ENCODE measurements around the gene ENAH. TPM values are rescaled to one million over a fixed set of nuclear protein-coding genes. Genes with fewer than 3 reads are reported as not detected.

Gene ENAH
- total RNA-seq (10 to 100 TPM; 75.4 to 89.4 TPM), polyA plus RNA-seq (10 to 100 TPM; 15.5 to 21.5 TPM)
- long read RNA-seq, donor 1, transcript ENAH-208 (3 exons, 713 nt): minor isoform, 5 of 66 reads
- long read RNA-seq, donor 1, transcript ENAH-203 (14 exons, 2,758 nt): major isoform, 12 of 66 reads
- long read RNA-seq, donor 1, partial matches to known transcripts: 49 of 66 reads
- long read RNA-seq, donor 1, other reads (novel, unspliced or antisense): 0 of 66 reads
- long read RNA-seq, donor 2, partial matches to known transcripts: 0 of 1 reads
- long read RNA-seq, donor 2, other reads (novel, unspliced or antisense): 0 of 1 reads
- long read RNA-seq, donor 3, transcript ENAH-203 (14 exons, 2,758 nt): major isoform, 5 of 99 reads
- long read RNA-seq, donor 3, partial matches to known transcripts: 91 of 99 reads
- long read RNA-seq, donor 3, other reads (novel, unspliced or antisense): 0 of 99 reads
- long read RNA-seq, donor 4, partial matches to known transcripts: 14 of 17 reads
- long read RNA-seq, donor 4, other reads (novel, unspliced or antisense): 0 of 17 reads
- long read RNA-seq, donor 5, full-length matches to known transcripts: 16 of 65 reads
- long read RNA-seq, donor 5, partial matches to known transcripts: 49 of 65 reads
- long read RNA-seq, donor 5, other reads (novel, unspliced or antisense): 0 of 65 reads

DNA sequence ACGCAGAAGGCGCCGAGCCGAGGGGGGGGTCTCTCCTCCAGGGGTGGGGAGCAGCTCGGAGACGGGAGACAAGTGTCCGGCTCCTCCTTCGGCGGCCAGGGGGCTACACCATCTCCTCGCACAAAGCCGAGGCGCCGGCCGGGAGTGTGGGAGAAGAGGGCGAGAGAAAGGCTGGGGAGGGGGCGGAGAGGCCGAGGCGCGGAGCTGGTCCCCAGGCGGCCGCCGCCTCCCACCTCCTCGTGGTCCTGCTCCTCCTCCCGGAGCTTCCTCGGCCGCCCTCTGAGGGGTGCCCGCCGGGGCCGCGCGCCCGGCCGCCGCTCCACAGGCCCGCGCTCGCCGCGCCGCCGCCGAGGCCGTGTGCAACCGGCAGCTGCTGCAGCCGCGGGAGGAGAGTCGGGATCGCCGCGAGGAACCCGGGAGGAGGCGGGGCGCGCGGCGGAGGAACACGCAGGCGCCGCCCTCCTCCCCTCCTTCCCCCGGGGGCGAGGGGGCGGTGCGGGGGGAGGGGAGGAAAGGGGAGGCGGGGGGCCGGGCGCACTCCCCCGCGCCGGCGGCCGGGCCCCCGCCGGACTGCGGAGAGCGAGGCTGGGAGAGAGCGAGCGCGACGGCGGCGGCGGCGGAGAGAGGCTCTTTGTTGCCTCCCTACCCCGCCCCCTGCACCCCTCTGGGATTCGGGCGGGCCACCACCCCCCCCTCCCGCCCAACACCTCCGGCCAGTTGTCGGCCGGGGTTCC, at the start of gene ENAH:
TSS of gene ENAH (minus strand) at position 395 of the 734 bp plus-strand sequence. CDS start 433 bp downstream, outside the sequence.
- peak; percentile 89 to 95 (median 90) for DNase-seq
- Histone ChIP-seq H3K4me1 (ENCODE audit: control insufficient read depth in 5 of 5, insufficient read depth in 5 of 5, low read length in 5 of 5) (peaks cover 0 to 42% (median 21%) of the 10 kb centered on the region in 5 donors), H3K9ac (ENCODE audit: insufficient read depth in 1 of 2, low read length in 2 of 2) (peak within 1 kb of the TSS; percentile 75 to 84), H3K27ac (ENCODE audit: low read depth in 1 of 2, low read length in 1 of 2) (peak within 1 kb of the TSS; percentile 91 to 97), H3K36me3 (ENCODE audit: control insufficient read depth in 4 of 4, insufficient read depth in 4 of 4, low read length in 4 of 4) (no peaks in the 10 kb centered on the region), H3K27me3 (ENCODE audit: control insufficient read depth in 3 of 3, insufficient read depth in 3 of 3, low read length in 2 of 3) (no peaks in the 10 kb centered on the region), H3K4me3 (peak within 1 kb of the TSS; percentile 93), H3K9me3 (ENCODE audit: control insufficient read depth in 4 of 4, insufficient read depth in 3 of 4, low read length in 3 of 4) (peaks cover 0 to 1% (median 0%) of the 10 kb centered on the region in 4 donors)
- 0 to 1% methylated on average over 29 to 80 of the region's 90 CpGs for WGBS, 2 donors
- TF ChIP-seq, protein P1, sequence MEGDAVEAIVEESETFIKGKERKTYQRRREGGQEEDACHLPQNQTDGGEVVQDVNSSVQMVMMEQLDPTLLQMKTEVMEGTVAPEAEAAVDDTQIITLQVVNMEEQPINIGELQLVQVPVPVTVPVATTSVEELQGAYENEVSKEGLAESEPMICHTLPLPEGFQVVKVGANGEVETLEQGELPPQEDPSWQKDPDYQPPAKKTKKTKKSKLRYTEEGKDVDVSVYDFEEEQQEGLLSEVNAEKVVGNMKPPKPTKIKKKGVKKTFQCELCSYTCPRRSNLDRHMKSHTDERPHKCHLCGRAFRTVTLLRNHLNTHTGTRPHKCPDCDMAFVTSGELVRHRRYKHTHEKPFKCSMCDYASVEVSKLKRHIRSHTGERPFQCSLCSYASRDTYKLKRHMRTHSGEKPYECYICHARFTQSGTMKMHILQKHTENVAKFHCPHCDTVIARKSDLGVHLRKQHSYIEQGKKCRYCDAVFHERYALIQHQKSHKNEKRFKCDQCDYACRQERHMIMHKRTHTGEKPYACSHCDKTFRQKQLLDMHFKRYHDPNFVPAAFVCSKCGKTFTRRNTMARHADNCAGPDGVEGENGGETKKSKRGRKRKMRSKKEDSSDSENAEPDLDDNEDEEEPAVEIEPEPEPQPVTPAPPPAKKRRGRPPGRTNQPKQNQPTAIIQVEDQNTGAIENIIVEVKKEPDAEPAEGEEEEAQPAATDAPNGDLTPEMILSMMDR (IDR thresholded peaks at IDR 0.05; ENCODE audit: control extremely low read depth, extremely low read depth): no peak
- peak; percentile 80 for ATAC-seq (ENCODE audit: insufficient read depth, low FRiP score)

GRCh38 chr1:225700889-225701465, 48.1 kb upstream of the ENAH start:
- Histone ChIP-seq H3K9ac (ENCODE audit: insufficient read depth in 1 of 2, low read length in 2 of 2) (no peak overlapping the region), H3K4me3 (no peak overlapping the region)
- 94 to 98% methylated on average over 4 of the region's 4 CpGs for WGBS, 2 donors

GRCh38 chr1:225700164-225700821, 47.4 kb upstream of the ENAH start:
- TF ChIP-seq, protein P1 (IDR thresholded peaks at IDR 0.05; ENCODE audit: control extremely low read depth, extremely low read depth): no peak
- H3K36me3 ChIP-seq (ENCODE audit: control insufficient read depth in 4 of 4, insufficient read depth in 4 of 4, low read length in 4 of 4): no peaks in the 10 kb centered on the region
- peaks cover 0 to 38% (median 11%) of the 10 kb centered on the region in 5 donors for H3K4me1 ChIP-seq (ENCODE audit: control insufficient read depth in 5 of 5, insufficient read depth in 5 of 5, low read length in 5 of 5)
- DNase-seq (peak in 2 of 3 donors; percentile 35 to 38), ATAC-seq (ENCODE audit: insufficient read depth, low FRiP score) (no peak)
- H3K4me3 ChIP-seq: no peak overlapping the region
- whole genome bisulfite sequencing, 2 donors: 72 to 78% methylated on average over 16 of the region's 16 CpGs
- no peaks in the 10 kb centered on the region for H3K27me3 ChIP-seq (ENCODE audit: control insufficient read depth in 3 of 3, insufficient read depth in 3 of 3, low read length in 2 of 3)
- H3K27ac ChIP-seq (ENCODE audit: low read depth in 1 of 2, low read length in 1 of 2): peak overlapping the region; percentile 5 to 64
- no peaks in the 10 kb centered on the region for H3K9me3 ChIP-seq (ENCODE audit: control insufficient read depth in 4 of 4, insufficient read depth in 3 of 4, low read length in 3 of 4)
- H3K9ac ChIP-seq (ENCODE audit: insufficient read depth in 1 of 2, low read length in 2 of 2): peak overlapping the region in 1 of 2 donors; percentile 26

More at GRCh38 chr1:225700889-225701465, 48.1 kb upstream of the ENAH start:
- peaks cover 0 to 33% (median 11%) of the 10 kb centered on the region in 5 donors for H3K4me1 ChIP-seq (ENCODE audit: control insufficient read depth in 5 of 5, insufficient read depth in 5 of 5, low read length in 5 of 5)
- H3K9me3 ChIP-seq (ENCODE audit: control insufficient read depth in 4 of 4, insufficient read depth in 3 of 4, low read length in 3 of 4): no peaks in the 10 kb centered on the region
- TF ChIP-seq, protein P1 (IDR thresholded peaks at IDR 0.05; ENCODE audit: control extremely low read depth, extremely low read depth): no peak
- H3K27ac ChIP-seq (ENCODE audit: low read depth in 1 of 2, low read length in 1 of 2): no peak overlapping the region
- no peaks in the 10 kb centered on the region for H3K36me3 ChIP-seq (ENCODE audit: control insufficient read depth in 4 of 4, insufficient read depth in 4 of 4, low read length in 4 of 4)
- DNase-seq (no peak), ATAC-seq (ENCODE audit: insufficient read depth, low FRiP score) (no peak)
- no peaks in the 10 kb centered on the region for H3K27me3 ChIP-seq (ENCODE audit: control insufficient read depth in 3 of 3, insufficient read depth in 3 of 3, low read length in 2 of 3)

All from lung (tissue), 16 donors.